Gastrocnemius medialis (tissue), 4 donors: ENCODE measurements around the gene SPON1.

Experiments
- CTCF ChIP-seq, 5 experiments: fragments of 450-650 bp in 3 of 5; fragments of 200-600 bp in 2 of 5; sonication (generic) in 2 of 5; IDR thresholded peaks in 4 of 5; conservative IDR thresholded peaks in 1 of 5; 1 replicate in 4 of 5; 2 replicates in 1 of 5; pipeline ENCODE4 v1.5.1; 2016 to 2019; ENCODE audit warnings: antibody characterized with exemption in 5 of 5, mild to moderate bottlenecking in 3 of 5, moderate library complexity in 3 of 5
- POLR2A ChIP-seq, 2 donors: fragments of 450-650 bp; IDR thresholded peaks; one replicate each; pipeline ENCODE4 v1.6.1; 2017; ENCODE audit warnings: antibody characterized with exemption in 2 of 2, mild to moderate bottlenecking in 2 of 2, moderate library complexity in 2 of 2

- no peak for TF ChIP-seq CTCF (IDR thresholded peaks at IDR 0.05 in 4 of 5, conservative IDR thresholded peaks at IDR 0.05 in 1 of 5)
- no peak for TF ChIP-seq POLR2A (IDR thresholded peaks at IDR 0.05)
Measured at GRCh38 chr11:14290422-14290821, 327.9 kb downstream of the SPON1 start.
